HG03354 (cell line): ENCODE results near the gene TMEM198.

Source experiments
- ATAC-seq: cut with Tn5 transposase; IDR thresholded peaks from one replicate; pipeline ENCODE4 v1.9.1; 2021; ENCODE audit warnings: mild to moderate bottlenecking; ENCODE audit not compliant: unreplicated experiment, poor library complexity, severe bottlenecking

TMEM198 gene

DNA sequence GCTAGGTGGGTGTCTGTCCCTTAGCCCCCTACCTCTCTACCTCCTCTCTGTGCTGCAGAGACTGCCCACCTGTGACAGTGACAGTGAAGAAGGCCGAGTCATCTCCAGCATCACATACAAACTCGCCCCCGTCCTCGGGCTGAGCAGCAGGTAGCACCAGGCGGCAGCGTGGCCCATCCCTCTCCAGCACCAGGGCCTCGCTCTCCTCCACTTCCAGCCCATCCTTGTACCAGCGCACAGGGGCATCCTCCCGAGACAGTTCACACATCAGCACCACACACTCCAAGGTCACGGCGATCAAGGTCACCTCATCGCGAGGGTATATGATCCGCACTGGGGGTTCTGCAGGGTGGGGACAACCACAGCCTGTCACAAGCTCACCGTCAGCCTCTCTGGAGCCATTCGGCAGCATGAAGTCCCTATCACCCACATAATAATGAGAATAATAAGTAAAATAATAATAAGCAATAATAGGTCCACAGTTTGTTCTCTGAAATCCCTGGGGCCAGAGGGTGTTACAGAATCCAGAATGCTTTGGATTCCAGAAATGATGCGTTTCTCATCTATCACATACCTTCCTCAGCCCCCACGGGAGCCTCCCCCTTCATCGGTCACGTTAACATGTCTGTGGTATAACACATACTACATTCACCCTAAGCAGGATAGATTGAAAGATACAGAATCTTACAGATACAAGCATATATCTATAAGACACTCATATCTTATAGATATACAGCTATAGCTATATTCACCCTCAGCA, 15.5 kb downstream of the TMEM198 start:
- ATAC-seq: no peak

DNA sequence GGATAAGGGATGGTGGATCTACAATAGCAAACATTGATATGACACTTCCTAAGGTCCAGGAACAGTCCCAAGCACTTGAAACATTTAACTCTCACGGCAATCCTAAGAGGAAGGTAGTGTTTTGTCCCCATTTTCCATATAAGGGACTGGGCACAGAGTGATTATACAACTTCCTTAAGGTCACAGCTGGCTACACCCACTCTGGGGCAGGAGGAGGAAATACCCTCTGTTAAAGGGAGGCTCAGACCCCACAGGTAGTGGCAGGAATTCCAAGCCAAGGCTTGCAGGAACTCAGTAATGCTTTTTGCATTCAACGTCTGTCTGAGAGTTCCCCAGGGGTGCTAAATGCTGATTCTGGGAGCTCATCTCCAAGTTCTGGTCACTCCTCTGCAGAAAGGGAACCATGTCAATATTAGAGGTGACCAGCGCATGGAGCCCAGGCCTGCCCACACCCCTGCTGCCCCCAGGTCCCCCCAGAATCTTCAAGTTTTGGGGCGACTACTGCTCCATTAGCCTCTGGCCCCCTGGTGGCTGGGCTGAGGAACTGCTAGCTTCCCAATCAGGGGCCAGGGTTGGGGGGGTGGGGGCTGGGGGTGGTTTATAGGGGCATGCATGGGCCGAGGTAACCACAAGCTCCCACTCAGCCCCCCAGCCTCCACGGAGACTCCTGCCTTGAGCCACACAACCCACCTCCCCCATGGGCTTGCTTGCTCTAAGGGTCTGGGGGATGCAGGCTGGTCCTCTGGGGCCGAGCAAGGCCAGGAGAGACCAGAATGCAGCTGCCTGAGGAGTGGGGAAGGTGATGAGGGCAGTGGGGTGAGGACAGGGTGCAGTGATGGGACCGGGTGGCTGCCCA, 16.4 kb downstream of the TMEM198 start:
- peak; percentile 59 for ATAC-seq

DNA sequence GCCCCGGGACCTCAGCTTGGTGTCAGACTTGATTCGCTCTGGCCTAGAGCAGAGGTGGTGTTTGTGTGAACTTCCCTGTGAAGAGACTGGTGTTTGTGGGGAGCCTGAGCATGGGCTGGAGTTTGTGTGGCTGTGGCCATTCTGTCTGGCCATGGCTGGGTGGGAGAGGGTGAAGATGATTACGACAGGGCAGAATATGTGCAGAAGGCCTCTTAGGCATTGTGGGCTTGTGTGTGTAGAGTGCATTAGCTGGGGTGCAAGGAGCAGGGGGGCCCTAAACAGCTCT, 17.0 kb downstream of the TMEM198 start:
- no peak for ATAC-seq

DNA sequence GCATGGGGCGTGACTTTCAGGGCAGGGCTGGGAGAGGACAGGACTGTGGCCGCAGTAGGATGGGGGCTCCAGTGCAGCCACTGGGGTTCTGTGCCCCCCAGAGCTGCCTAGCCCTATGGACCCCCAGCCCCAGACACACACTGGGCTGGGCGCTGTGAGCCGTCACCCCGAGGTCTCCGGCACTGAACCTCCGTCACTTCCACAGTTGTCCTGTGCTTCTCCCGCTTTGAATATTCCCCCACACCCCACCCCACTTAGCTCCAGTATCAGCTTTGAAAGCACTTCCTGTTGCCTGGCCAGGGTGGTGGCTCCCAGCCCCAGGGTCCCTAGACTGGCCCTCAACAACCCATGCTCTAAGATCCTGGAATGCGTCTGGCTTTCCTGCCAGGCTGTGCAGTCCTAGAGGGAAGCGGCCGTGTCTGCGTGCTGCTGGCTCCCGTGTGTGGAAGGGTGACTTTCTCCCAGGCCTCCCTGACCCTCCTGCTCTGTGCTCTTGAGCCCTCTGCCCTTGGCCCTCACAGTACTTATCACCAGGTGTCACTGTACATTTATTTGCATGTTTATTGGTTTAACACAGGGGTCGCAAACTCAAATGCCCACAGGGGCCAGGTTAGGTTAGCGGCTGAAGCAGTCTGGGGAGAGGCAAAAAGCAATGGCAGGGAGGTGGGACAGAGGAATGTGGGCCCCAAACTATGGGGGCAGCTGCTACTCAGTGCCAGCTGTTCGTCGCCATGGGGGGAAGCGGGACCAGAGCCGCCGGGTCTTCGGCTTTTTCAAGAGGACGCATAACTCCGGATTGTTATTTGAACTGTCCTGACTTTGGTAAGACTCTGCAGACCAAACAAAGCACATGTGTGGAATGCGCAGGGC, 17.6 kb downstream of the TMEM198 start:
- ATAC-seq: no peak

DNA sequence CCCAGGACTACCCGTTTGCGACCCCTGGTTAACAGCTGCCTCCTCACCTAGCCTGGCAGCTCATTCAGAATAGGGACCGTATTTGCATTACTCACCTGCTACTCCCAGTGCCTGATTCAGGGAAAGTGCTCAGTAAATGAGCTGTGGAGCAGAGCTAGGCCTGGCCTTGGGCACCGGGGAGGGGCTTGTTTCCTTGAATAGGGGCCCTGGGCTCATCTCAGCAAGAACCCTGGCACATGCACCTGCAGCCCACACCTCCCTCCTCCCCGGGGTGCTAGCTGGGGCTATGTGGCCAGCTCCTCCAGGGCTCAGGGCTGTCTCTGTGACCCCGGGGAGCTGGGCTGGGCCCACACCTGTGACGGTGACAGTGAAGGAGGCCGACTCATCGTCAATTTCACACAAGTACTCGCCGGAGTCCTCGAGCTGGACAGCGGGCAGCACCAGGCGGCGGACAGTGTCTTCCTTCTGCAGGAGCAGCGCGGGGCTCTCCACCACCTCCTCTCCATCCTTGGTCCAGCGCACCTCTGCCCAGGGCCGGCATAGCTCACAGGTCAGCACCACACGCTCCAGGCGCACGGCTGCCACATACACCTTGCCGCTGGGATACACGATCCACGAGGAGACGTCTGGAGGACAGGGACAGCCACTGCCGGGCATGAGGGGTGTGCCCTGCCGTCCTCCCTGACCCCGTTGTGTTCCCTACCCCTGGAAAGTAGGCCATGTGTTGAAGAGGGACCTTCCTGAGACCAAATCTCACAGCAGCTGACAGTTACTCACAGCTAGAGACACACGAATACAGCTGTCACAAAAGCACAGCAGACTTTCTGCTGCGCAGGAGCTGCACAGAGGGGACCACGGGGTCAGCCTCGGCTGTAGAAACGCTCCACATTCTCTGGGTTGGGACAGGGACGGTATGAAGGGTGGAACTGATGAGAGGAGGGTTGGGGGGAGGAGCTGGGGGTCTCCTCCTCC, 18.5 kb downstream of the TMEM198 start:
- ATAC-seq: no peak

DNA sequence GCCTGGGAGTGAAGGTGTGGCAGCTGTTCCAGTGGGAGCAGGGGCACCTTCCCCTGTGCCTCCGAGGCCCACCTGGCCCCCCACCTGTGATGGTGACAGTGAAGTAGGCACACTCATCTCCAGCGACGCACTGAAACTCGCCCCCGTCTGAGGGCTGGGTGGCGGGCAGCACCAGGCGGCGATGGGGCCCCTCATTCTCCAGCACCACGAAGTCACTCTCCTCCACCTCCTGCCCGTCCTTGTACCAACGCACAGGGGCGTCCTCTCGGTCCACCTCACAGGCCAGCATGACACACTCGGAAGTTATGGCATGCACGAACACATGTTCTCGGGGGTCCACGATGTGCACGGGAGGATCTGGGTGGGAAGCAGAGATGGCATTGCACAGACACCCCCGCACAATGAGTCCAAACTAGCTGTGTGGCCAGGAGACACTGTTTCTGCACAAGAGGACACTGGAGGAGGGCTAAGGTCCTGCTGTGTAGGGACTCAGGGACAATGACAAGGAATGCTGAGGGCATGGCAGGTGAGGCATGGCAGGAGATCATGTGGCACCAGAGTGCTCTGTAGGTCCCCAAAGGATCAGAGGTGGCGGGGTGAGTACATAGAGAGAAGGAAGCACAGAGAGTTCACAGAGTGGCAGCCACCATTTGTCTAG, 19.6 kb downstream of the TMEM198 start:
- no peak for ATAC-seq

DNA sequence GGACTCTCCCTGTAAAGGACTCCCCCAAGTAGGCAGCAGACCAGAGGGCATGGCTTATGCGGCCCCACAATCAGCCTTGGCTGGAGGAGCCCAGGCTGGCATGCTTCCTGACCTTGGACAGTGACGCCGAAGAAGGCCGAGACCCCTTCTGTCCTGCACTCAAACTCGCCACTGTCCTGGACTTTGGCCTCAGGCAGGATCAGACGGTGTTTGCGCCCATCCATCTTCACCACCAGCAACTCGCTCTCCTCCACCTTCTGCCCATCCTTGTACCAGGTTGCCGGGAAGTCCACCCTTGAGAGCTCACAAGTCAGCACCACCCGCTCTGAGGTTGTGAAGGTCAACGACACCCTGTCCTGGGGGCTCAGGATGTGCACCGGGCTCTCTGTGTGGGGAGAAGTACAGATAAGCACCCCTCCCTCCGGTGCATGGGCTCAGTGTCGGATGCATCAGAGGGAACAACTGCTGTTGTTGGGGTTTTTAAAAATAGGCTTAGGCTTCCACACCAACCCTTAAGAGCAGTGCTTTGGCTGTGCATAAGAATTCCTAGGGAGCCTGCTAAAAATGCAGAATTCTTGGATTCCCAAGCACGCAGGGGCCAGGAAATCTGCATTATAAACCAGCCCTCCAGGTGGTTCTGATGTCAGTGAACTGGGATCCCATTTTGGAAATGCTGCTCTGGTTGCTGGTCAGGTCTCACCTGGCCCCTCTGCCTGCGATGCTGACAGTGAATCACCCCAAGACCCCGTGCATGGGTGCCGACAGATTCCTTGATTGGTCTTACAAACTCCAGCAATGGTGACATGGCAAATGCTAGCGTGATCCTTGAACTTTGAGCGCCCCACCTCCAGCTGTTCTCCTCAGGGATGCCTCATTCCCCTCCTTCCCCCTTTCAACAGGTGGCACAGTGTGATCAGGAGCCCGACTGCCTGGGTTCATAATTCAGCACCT, 21.6 kb downstream of the TMEM198 start:
- ATAC-seq: no peak

DNA sequence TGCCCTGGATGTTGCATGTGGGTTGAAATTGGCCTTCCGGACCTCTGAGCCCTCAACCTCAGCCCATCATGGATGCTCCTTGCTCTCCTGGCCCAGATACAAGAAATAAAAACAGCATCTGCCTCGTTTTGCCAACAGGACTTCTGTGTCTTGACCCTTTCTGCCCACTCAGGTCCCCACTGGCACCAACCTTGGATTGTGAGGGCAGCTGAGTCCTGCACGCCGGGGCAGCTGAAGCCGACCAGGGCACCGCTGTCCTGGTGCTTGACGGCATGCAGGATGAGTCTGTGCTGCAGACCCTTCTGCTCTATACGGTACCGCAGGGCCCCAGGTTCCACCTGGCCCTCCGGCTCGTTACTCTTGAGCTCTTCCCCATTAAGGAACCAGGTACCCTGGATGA, 22.8 kb downstream of the TMEM198 start:
- ATAC-seq: no peak

DNA sequence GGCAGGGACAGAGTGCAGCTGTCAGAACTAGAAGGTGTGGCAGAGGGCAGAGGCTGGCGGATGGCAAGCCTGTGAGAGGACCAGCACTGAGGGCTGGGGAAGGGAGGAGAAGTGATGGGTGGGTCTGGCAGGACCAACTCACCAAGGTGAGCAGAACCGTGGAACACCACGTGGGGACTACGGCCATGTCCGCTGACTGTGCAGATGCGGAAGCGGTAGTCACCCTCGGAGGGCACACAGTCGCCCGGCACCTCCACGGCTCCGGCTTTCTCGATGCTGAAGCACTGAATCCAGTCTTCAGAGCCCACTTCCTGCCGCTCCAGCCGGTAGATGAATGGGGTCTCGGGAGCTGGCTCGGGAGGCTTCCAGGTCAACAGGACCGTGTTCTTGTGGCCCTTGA, 23.3 kb downstream of the TMEM198 start:
- no peak for ATAC-seq

DNA sequence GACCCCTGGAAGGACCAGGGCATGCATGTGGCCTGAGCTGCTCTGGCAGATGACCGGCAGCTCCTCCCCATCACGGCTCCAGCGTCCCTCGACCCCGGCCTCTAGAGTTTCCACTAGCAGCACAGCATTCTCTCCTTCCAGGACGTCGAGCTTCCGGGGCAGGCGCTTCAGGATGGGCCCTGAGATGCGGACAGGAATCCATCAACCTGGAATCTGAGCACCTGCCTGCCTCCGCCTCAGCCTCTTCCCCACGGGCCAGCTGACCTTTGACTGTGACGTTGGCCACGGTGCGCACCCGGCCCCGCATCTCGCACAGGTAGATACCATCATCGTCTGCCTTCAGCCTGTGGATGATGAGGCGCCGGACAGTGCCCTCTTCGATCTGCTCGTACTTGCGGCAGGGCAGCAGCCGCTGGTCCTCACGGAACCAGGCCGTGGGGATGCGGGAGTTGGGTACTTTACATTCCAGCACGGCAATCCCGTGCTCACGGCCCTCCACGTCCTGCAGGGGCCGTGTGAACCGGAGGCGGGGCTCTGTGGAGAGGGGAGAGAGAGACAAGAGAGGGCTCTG, 24.0 kb downstream of the TMEM198 start:
- no peak for ATAC-seq

DNA sequence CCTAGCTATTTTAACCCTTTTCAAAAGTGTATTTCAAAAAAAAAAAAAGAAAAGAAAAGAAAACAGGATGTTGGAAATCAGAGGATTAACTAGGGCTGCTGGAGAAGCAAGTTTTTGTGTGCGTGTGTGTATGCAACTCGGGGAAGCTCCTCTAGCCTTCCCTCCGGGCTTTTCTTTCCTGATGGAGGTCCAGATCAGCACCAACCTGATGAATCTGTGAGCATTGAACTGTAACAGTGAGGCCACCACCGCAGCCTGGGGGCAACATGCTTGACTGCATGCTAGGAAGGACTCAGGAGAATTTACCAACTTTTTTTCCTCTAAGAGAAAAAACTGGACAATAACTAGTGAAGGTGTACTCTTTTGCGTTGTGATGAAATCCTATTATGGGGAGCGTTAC, 25.2 kb downstream of the TMEM198 start:
- ATAC-seq: no peak

DNA sequence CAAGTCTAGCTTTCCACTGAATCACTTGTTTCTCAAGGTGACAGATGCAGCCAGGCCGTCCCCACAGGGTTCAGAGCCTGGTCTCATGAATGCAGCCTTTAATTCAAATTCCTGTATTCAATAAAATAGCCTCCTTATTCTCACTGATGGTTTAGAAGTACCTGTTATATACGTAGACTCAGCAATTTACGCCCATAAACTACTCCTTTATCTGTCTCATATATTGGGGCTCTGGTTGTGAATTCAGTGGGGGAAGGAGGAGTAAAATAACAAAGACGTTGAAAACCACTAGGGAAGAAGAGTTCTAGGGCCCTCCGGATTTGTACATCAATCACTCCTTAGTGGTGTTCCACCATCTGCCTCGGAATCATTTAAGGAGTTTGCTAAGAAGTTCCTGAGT, 25.8 kb downstream of the TMEM198 start:
- ATAC-seq: no peak

DNA sequence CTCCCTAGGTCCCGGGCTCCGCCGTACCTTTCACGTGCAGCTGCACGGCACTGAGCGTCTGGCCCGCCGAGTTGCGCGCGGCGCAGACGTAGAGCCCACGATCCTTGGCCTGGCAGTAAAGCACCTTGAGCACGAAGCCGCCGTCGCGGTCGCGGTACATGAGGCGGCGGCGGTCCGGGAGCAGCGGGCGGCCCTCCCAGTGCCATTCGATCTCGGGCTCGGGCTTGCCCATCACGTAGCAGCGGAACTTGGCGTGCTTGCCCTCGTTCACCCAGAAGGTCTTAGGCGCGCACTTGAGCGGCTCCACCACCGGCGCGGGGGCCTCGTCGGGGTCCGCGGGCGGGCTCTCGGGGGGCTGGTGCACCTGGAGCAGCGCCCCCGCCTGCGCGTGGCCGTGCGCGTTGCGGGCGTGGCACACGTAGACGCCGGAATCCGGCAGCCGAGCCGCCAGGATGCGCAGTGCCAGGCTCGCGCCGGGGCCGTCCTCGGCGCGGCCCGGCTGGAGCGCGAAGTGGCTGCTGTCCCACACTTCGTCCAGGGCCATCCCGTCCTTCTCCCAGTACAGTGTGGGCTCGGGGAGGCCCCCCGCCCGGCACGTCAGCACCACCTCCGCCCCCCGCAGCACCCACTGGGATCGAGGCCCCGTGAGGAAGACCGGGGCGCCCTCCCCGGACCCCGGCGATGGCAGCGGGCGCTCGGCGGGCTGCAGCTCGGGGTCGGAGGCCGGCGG, 26.5 kb downstream of the TMEM198 start:
- ATAC-seq: no peak

DNA sequence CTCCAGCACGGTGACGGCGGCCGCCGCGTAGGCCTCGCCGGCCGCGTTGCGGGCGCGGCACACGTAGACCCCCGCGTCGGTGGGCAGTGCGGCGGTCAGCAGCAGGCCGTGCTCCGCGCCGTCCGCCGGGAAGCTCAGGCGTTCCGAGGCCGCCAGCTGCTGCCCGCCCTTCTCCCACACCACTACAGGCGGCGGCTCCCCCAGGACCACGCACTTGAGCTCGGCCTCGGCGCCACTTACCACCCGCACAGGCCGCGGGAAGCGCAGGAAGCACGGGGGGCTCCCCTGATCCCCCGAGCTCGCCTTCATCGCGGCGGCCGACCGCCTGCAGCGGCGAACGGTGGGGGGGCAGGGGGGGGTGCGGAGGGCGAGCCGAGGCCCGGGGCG, 27.1 kb downstream of the TMEM198 start:
- ATAC-seq: no peak

DNA sequence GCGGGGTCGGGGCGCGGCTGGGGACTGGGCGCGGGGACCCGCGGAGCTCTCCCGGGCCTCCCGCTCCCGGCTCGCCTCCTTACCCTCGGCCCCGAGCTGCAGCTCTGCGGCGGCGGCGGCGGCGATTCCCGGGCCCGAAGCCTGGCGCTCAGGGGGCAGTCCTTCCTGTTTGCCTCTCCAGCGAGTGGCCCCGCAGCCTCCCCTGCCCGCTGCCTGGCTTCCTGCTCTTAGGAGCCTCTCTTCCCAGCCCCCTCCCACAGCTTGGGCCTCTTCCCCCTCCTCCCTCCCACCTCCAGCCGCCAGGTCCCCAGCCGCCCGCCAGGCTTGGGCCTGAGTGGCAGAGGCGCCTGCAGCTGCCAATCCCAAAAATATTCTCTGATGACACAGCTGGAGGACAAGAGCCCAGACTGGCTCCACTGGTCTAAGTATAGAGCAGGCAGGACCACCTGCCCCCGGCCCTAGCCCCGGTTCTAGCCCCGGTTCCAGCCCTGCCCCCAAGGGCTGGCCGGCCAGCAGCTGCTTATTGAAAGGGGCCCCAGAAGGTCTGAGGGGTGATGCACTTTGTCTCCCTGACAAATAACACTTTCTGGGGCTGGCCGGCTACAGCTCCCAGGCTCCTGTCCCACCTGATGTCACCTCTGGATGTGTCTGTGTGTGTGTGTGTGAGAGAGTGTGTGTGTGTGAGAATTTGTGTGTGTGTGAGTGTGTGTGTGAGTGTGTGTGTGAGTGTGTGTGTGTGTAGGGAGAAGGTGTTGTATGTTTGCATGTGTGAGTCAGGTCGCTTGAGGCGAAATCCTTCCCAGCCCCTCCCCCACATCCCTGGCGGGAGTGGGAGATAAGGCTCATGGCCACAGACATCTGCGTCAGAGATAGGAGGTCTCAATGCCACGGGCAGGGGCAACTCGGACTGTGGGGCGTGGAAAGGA, 27.7 kb downstream of the TMEM198 start, which contains the start of gene OBSL1:
Gene OBSL1, minus strand, starts transcription at position 229 of the 926 bp plus-strand sequence. CDS start 307 bp downstream, outside the sequence.
- ATAC-seq: no peak
